GM12864 (cell line): ENCODE results near the gene CDH23.

Source experiments
- DNase-seq: peaks from one replicate; pipeline ENCODE4 v3.0.0-alpha.2; 2011; ENCODE audit warnings: low read depth
- H3K4me3 ChIP-seq: 2 replicates; pipeline ENCODE4 v1.5.1; 2011; ENCODE audit warnings: mild to moderate bottlenecking, low read depth, low read length, control low read depth
- TF ChIP-seq, protein P1 (sequence below): IDR thresholded peaks from 2 replicates; pipeline ENCODE4 v1.5.1; 2011; ENCODE audit warnings: low read depth, mild to moderate bottlenecking, moderate library complexity, low read length, control low read depth, inconsistent platforms; ENCODE audit errors: missing control alignments

Gene CDH23

DNA sequence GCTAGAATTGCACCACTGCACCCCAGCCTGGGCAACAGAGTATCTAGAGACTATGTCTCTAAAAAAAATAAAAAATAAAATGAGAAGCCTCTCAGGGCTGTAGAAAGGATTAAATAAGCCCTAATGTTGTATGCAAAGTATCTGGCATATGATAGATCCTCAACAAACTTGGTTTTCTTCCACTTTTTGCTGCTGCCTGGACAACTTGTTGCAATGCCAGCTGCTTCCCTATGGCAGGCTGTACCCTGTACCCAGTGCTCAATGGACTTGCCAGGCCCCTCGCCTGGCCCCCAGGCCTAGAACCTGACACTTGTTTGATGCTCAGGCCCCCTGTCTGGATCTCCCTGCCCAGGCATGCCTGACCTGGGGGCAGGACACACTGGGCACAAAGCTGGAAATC lies 28.5 kb upstream of the CDH23 start:
- DNase-seq: no peak
- H3K4me3 ChIP-seq: no peak overlapping the region
- TF ChIP-seq, protein P1, sequence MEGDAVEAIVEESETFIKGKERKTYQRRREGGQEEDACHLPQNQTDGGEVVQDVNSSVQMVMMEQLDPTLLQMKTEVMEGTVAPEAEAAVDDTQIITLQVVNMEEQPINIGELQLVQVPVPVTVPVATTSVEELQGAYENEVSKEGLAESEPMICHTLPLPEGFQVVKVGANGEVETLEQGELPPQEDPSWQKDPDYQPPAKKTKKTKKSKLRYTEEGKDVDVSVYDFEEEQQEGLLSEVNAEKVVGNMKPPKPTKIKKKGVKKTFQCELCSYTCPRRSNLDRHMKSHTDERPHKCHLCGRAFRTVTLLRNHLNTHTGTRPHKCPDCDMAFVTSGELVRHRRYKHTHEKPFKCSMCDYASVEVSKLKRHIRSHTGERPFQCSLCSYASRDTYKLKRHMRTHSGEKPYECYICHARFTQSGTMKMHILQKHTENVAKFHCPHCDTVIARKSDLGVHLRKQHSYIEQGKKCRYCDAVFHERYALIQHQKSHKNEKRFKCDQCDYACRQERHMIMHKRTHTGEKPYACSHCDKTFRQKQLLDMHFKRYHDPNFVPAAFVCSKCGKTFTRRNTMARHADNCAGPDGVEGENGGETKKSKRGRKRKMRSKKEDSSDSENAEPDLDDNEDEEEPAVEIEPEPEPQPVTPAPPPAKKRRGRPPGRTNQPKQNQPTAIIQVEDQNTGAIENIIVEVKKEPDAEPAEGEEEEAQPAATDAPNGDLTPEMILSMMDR: no peak

DNA sequence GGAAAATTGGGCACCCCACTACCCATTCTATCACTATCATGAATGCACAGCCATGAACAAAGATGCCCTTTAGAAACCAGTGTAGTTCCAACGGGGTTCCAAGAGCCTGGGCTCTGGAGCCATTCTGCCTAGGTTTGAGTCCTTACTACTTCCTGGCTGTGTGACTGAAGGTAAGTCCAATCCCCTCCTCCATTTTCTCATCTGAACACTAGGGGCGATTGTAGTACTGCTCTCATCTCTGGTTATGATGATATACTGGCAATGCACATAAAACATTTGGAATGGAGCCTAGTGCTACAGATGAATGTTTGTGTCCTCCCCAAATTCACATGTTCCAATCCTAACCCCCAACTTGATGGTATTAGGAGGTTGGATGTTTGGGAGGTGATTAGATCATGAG lies 28.1 kb upstream of the CDH23 start:
- H3K4me3 ChIP-seq: no peak overlapping the region
- DNase-seq: no peak
- TF ChIP-seq, protein P1: peak; percentile 47

DNA sequence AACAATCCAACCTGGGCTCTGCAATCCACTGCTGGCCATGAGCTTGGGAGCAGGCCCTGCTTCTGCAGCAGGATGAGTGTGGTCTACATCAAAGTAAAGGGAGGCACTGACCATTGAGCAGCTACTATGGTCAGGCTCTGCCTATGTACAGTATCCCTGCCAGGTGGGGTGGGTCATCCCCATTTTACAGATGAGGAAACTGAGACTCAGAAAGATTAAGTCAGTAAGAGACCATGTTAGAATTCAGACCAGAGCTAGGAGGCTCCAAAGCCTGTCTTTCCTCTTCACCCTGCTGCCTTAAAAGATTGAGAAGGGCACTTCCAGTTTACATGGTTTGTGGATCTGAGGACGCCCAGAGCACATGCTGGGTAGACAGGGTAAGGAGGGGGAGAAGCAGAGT lies 27.1 kb upstream of the CDH23 start:
- TF ChIP-seq, protein P1: no peak
- no peak overlapping the region for H3K4me3 ChIP-seq
- no peak for DNase-seq

DNA sequence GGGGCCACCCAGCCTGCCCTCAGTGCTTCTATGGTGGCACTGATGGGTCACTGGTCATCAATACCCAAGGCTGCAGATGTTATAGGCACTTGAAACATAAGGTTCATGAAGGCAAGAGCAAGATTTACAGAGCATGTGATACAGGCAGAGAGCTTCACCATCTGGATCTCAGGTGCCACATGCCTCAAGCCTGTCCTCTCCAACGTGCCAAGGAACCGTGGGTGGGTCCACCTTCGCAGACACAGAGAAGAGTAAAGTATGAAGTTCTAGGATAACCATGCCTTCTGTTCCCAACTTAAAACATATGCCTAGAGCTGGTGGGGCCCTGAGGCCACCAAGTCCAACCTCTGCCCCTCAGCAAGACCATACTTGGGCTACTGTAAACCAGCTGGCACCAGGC lies 26.7 kb upstream of the CDH23 start:
- TF ChIP-seq, protein P1: no peak
- DNase-seq: no peak
- H3K4me3 ChIP-seq: no peak overlapping the region

DNA sequence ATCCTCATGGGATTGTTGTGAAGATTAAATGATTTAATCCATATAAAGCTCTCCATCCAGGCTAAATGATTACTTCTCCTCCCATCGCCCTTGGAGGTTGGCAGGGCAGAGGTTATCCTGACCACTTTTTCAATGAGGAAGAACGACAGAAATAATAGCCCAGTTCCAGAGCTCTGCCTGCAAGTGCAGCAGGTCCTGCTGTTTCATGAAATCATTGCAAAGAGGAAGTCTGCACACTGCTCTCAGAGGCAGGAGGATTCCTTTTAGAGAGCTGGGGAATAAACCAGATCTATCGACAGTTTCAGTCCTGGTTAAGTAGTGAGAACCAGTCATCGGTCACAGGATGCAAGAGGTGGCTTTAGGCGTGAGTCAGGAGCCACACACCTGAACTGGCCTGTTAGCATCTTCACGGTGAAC lies 25.0 kb upstream of the CDH23 start:
- no peak overlapping the region for H3K4me3 ChIP-seq
- DNase-seq: peak; percentile 68
- TF ChIP-seq, protein P1: no peak

DNA sequence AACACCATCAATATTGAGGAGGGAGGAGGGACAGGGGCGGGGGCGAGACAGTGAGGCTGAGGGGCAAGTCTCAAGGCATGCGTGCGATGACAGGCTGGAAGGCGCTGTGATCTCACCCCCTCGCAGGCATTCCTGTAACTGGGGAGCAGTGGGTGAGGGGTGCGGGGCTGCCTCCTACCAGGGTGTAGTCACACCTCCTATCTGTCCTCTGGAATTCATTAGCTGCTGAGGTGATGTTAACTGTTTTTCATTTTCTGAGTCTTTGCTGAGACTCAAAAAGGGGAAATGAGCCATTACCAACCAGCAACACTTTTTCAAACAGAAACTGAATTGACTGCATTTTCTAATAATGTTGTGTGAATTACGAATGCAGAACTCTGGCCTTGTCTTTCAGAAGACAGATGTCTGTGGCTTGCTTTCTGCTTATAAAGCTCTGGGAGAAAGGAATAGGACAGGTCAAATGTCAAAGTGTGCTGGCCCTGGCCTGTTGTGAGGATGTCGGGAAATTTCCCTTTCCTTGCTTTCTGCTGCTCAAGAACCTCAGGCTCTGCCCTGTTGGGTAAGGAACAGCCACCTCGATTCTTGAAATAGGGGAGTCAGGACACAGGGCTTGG lies 23.7 kb upstream of the CDH23 start:
- DNase-seq: peak; percentile 69
- no peak overlapping the region for H3K4me3 ChIP-seq
- TF ChIP-seq, protein P1: no peak
